GM12878 (cell line): ENCODE measurements around the gene FRAS1. TPM values are rescaled to one million over a fixed set of nuclear protein-coding genes. Genes with fewer than 3 reads are reported as not detected.
A peak's percentile ranks its signal among the peaks of the same experiment; 100 is the strongest.

ENCODE experiments used
- ATAC-seq: fragments of 200-7000 bp; cut with Tn5 transposase; 3 replicates; pipeline ENCODE4 v1.9.1; 2020; ENCODE audit warnings: mild to moderate bottlenecking, moderate library complexity
- BruUV-seq: library from RNA; stranded (reverse); fragments of 400-500 nt; replicated peaks from 2 replicates; lab custom pipeline; 2021; lab: Mats Ljungman, UMichigan
- CTCF ChIA-PET: fragments of 300-600 bp; sonication (Branson Sonifier 250); formaldehyde crosslinking; extraction: SDS; loops from one replicate; lab custom pipeline; 2021; ENCODE audit warnings: inconsistent platforms; lab: Yijun Ruan, JAX
- POLR2A ChIA-PET: fragments of 350-600 bp; formaldehyde crosslinking; extraction: SDS; loops from one replicate; lab custom pipeline; 2021; ENCODE audit warnings: inconsistent platforms; lab: Charles Lee
- RAD21 ChIA-PET: fragments of 300-600 bp; sonication (Branson Sonifier 250); formaldehyde crosslinking; loops from one replicate; lab custom pipeline; 2023; ENCODE audit warnings: antibody characterized with exemption; ENCODE audit not compliant: unreplicated experiment; lab: Charles Lee
- SMC1A ChIA-PET: fragments of 300-600 bp; sonication (Branson Sonifier 250); formaldehyde crosslinking; loops from one replicate; lab custom pipeline; 2023; ENCODE audit not compliant: unreplicated experiment, uncharacterized antibody; lab: Charles Lee
- DNase-seq: peaks from one replicate; pipeline ENCODE4 v3.0.0-alpha.2; 2011; ENCODE audit warnings: low read depth, low spot score
- FAIRE-seq: peaks from 3 replicates; lab custom pipeline; 2011; peaks lifted over from hg19 to GRCh38; lab: Jason Lieb, UNC
- H2AFZ ChIP-seq: 2 replicates; pipeline ENCODE4 v1.6.0; 2011; ENCODE audit warnings: low read depth, low read length, control low read depth; ENCODE audit not compliant: control insufficient read depth
- H3K27ac ChIP-seq: 2 replicates; pipeline ENCODE4 v1.5.1; 2011; ENCODE audit warnings: control low read depth; ENCODE audit not compliant: control insufficient read depth, insufficient read depth
- H3K27me3 ChIP-seq, 2 experiments: replicated peaks in 1 of 2; 2 replicates each; pipeline versions ENCODE4 v1.6.0 to v1.6.1; 2011; ENCODE audit warnings: low read length in 1 of 2; ENCODE audit not compliant: control insufficient read depth in 2 of 2, insufficient read depth in 2 of 2
- H3K36me3 ChIP-seq, 2 experiments: 2 replicates each; pipeline ENCODE4 v1.5.1; 2011; ENCODE audit warnings: low read length in 1 of 2; ENCODE audit not compliant: control insufficient read depth in 2 of 2, insufficient read depth in 2 of 2
- H3K4me1 ChIP-seq: 2 replicates; pipeline ENCODE4 v1.6.1; 2011; ENCODE audit warnings: mild to moderate bottlenecking, low read length, moderate library complexity, mixed read lengths; ENCODE audit not compliant: control insufficient read depth, insufficient read depth
- H3K4me2 ChIP-seq: 2 replicates; pipeline ENCODE4 v1.6.0; 2011; ENCODE audit warnings: control low read depth; ENCODE audit not compliant: control insufficient read depth, insufficient read depth
- H3K4me3 ChIP-seq: fragments of 200-600 bp; sonication (generic); 2 replicates; pipeline ENCODE4 v1.5.1; 2016
- H3K79me2 ChIP-seq: 2 replicates; pipeline ENCODE4 v1.6.0; 2011; ENCODE audit warnings: low read length; ENCODE audit not compliant: control insufficient read depth, insufficient read depth
- H3K9ac ChIP-seq: 2 replicates; pipeline ENCODE4 v1.8.0; 2011; ENCODE audit warnings: low read length, control low read depth, mixed read lengths; ENCODE audit not compliant: control insufficient read depth, insufficient read depth
- H3K9me3 ChIP-seq: replicated peaks from 3 replicates; pipeline ENCODE4 v1.5.1; 2011; ENCODE audit warnings: mild to moderate bottlenecking, low read length; ENCODE audit not compliant: control insufficient read depth, insufficient read depth
- H4K20me1 ChIP-seq: 2 replicates; pipeline ENCODE4 v1.6.0; 2011; ENCODE audit not compliant: control insufficient read depth, insufficient read depth
- ATF7 ChIP-seq: fragments of 450-650 bp; IDR thresholded peaks from 2 replicates; pipeline ENCODE4 v1.6.1; 2016; ENCODE audit warnings: low read depth, mild to moderate bottlenecking
- BCL11A ChIP-seq: IDR thresholded peaks from 2 replicates; pipeline ENCODE4 v1.6.1; 2011; ENCODE audit warnings: low read depth, low read length
- CBX5 ChIP-seq: sonication (generic); IDR thresholded peaks from 2 replicates; pipeline ENCODE4 v1.6.1; 2016; ENCODE audit warnings: low read depth, moderate library complexity, mild to moderate bottlenecking, inconsistent platforms
- EP300 ChIP-seq, 2 experiments: fragments of 150-350 bp in 1 of 2; IDR thresholded peaks; 2 replicates each; pipeline ENCODE4 v1.6.1; 2011 to 2012; ENCODE audit warnings: low read depth in 2 of 2, low read length in 2 of 2, borderline replicate concordance in 1 of 2, improper control_type of control experiment in 1 of 2, inconsistent platforms in 1 of 2; ENCODE audit not compliant: control insufficient read depth in 1 of 2
- GATAD2B ChIP-seq: fragments of 450-650 bp; conservative IDR thresholded peaks from 2 replicates; pipeline ENCODE4 v1.6.1; 2017; ENCODE audit warnings: low read depth, mild to moderate bottlenecking, moderate library complexity
- KAT2A ChIP-seq: conservative IDR thresholded peaks from 2 replicates; pipeline ENCODE4 v1.6.1; 2011; ENCODE audit warnings: low read depth, low read length; ENCODE audit not compliant: control insufficient read depth
- KDM1A ChIP-seq: fragments of 200-600 bp; sonication (generic); IDR thresholded peaks from 2 replicates; pipeline ENCODE4 v1.6.1; 2016; ENCODE audit warnings: borderline replicate concordance
- MTA2 ChIP-seq: fragments of 450-650 bp; IDR thresholded peaks from 2 replicates; pipeline ENCODE4 v1.6.1; 2016; ENCODE audit warnings: low read depth, mild to moderate bottlenecking, moderate library complexity
- MXI1 ChIP-seq: fragments of 150-350 bp; IDR thresholded peaks from 2 replicates; pipeline ENCODE4 v1.6.1; 2011; ENCODE audit warnings: low read depth, mild to moderate bottlenecking, inconsistent platforms, low read length, improper control_type of control experiment
- MYC ChIP-seq: IDR thresholded peaks from 2 replicates; pipeline ENCODE4 v1.6.1; 2011; ENCODE audit warnings: mild to moderate bottlenecking, low read length, moderate library complexity, inconsistent platforms; ENCODE audit not compliant: insufficient read depth, insufficient replicate concordance, insufficient read length, severe bottlenecking
- RBBP5 ChIP-seq: fragments of 200-600 bp; sonication (generic); conservative IDR thresholded peaks from 2 replicates; pipeline ENCODE4 v1.6.1; 2016
- SMC3 ChIP-seq: IDR thresholded peaks from 2 replicates; pipeline ENCODE4 v1.6.1; 2011; ENCODE audit warnings: low read length, improper control_type of control experiment, borderline replicate concordance
- ZNF24 ChIP-seq: fragments of 450-650 bp; IDR thresholded peaks from 2 replicates; pipeline ENCODE4 v1.6.1; 2017; ENCODE audit warnings: antibody characterized with exemption, mild to moderate bottlenecking
- WGBS: methylation state at CpG from one replicate; pipeline ENCODE4 v1.1.6; 2016; ENCODE audit warnings: low lambda C conversion rate; ENCODE audit not compliant: insufficient replicate concordance, insufficient coverage; ENCODE audit errors: missing lambda C conversion rate; 5-methylcytosine and 5-hydroxymethylcytosine counted together
- in situ Hi-C: fragments of 300-500 bp; cut with MboI; formaldehyde crosslinking; loops from 9 replicates; pipeline ENCODE4 v1.14.3; 2018; ENCODE audit warnings: mixed read lengths
- intact Hi-C: fragments of 100-400 bp; cut with micrococcal nuclease; formaldehyde crosslinking; loops from one replicate; pipeline ENCODE4 v1.14.2; 2022; ENCODE audit not compliant: unreplicated experiment
- polyA plus RNA-seq, 11 experiments: library from polyadenylated mRNA; depleted of rRNA in 4 of 11; unstranded in 6 of 11; stranded (reverse) in 5 of 11; fragments of >200 nt; fragmentation: Nextera tagmentation in 4 of 11; fragmentation: Illumina TruSeq in 1 of 11; extraction: Ambion mirVana in 4 of 11; extraction: Trizol in 1 of 11; gene quantifications; 1 replicate in 1 of 11; 2 replicates in 10 of 11; pipeline versions ENCODE4 v1.2.1 to v1.2.3, GENCODE V29; 2011 to 2016; ENCODE audit warnings: inconsistent platforms in 2 of 11, missing spikeins in 2 of 11, low read depth in 1 of 11
- total RNA-seq, 4 experiments: library from RNA; depleted of rRNA in 3 of 4; stranded (reverse); fragments of >200 nt in 3 of 4; fragmentation: Illumina TruSeq in 1 of 4; extraction: Trizol in 1 of 4; gene quantifications; 2 replicates each; pipeline versions ENCODE4 v1.2.1 to v1.2.3, GENCODE V29; 2013 to 2021
- TF ChIP-seq, protein P1 (sequence below): IDR thresholded peaks from 2 replicates; pipeline ENCODE4 v1.6.1; 2011; ENCODE audit warnings: low read depth, low read length, improper control_type of control experiment, borderline replicate concordance
- TF ChIP-seq, protein P2 (sequence below): IDR thresholded peaks from 2 replicates; pipeline ENCODE4 v1.6.1; 2011; ENCODE audit warnings: mild to moderate bottlenecking, low read depth, low read length, moderate library complexity; ENCODE audit not compliant: insufficient replicate concordance
- TF ChIP-seq, protein P3 (sequence below): fragments of 450-650 bp; IDR thresholded peaks from 2 replicates; pipeline ENCODE4 v1.6.1; 2017; ENCODE audit warnings: mild to moderate bottlenecking, moderate library complexity

The FRAS1 gene
- total and polyA plus RNA-seq, 10 of the 15 experiments (the other 5 are each of a cell fraction or from before 2014, with no cell fraction given) = 0.08 to 11.7 (median 0.20) TPM

DNA sequence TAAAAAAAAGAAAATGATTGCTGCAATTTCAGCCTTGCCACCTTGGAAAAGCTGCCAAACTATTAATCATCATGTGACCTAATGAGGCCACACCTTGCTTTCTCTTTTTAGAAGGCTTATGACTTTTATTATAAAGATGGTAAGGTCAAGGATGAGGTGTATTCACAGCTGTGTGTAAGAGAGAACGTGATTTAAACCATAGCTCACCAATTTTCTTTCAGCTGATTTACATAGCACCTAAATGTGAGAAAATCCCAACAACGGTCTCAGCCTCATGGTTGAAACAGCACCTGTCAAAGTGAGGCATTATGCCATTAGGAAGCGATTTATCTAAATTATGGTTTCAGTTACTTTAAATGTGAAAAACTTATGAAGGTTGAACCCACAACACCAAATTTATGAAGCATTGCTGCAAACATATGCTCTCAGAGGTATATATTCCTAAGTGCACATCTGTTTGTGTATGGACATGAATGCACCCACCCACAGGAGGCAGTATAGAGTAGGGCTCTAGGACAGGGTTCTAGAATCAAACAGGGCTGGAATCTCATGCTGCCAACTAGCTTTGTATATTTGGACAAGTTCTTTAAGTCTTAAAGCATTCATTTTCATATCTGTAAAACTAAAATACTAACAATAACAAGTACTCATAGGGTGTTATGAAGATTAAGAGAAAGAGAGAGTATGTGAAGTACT lies 535.1 kb downstream of the FRAS1 start:
- Histone ChIP-seq H2AFZ (no peak overlapping the region), H4K20me1 (no peaks in the 10 kb centered on the region), H3K27me3 (no peaks in the 10 kb centered on the region), H3K4me3 (no peak overlapping the region), H3K4me2 (no peak overlapping the region; the same call in 1 of the 2 replicates), H3K9me3 (no peaks in the 10 kb centered on the region), H3K27ac (no peak overlapping the region), H3K79me2 (no peaks in the 10 kb centered on the region), H3K4me1 (no peaks in the 10 kb centered on the region), H3K36me3 (no peaks in the 10 kb centered on the region), H3K9ac (no peak overlapping the region)
- ChIA-PET SMC1A (interaction anchor here (0.6 to 16.9 kb wide), 24 partner anchors 9 to 533 kb away, joined by 3 to 197 read pairs (median 5); no protein-coding TSS in a partner anchor), POLR2A (interaction anchor here (0.6 to 1.3 kb wide), 2 partner anchors 10 to 442 kb away, joined by 3 to 8 read pairs; no protein-coding TSS in a partner anchor), RAD21 (interaction anchor here (0.8 to 4.5 kb wide), 20 partner anchors 8 to 532 kb away, joined by 3 to 29 read pairs (median 4); partner anchors contain the start of gene ANXA3), CTCF (interaction anchor here (0.5 to 6.4 kb wide), 28 partner anchors 9 to 634 kb away, joined by 3 to 39 read pairs (median 5); no protein-coding TSS in a partner anchor)
- FAIRE-seq (peak; percentile 18), ATAC-seq (peak; percentile 70), DNase-seq (no peak)
- in situ Hi-C loops = no loop called here
- 0% methylated on average over 3 of the region's 3 CpGs for WGBS
- BruUV-seq = no TSS peak
- intact Hi-C loops = loop anchor here (10.0 kb wide), 1 partner anchor 537 kb away; the partner anchor contains the start of gene FRAS1
- TF ChIP-seq CBX5 (no peak), BCL11A (peak; percentile 25; the same call in 1 of the 2 replicates), EP300 (IDR thresholded peaks at IDR 0.05; ENCODE audit: borderline replicate concordance in 1 of 2, control insufficient read depth in 1 of 2, low read depth in 2 of 2, low read length in 2 of 2) (peak in 1 of 2 experiments; percentile 77; a peak in 2 of 4 replicates), SMC3 (peak; percentile 42; the same call in 1 of the 2 replicates), RBBP5 (no peak), MYC (no peak), ZNF24 (peak; percentile 43; the same call in 1 of the 2 replicates), KDM1A (no peak), GATAD2B (peak; percentile 63; the same call in 1 of the 2 replicates), MTA2 (peak; percentile 84), KAT2A (no peak), MXI1 (peak; percentile 51; the same call in 1 of the 2 replicates), ATF7 (peak; percentile 82)
- TF ChIP-seq, protein P1, sequence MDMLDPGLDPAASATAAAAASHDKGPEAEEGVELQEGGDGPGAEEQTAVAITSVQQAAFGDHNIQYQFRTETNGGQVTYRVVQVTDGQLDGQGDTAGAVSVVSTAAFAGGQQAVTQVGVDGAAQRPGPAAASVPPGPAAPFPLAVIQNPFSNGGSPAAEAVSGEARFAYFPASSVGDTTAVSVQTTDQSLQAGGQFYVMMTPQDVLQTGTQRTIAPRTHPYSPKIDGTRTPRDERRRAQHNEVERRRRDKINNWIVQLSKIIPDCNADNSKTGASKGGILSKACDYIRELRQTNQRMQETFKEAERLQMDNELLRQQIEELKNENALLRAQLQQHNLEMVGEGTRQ = no peak; the same call in 1 of the 2 replicates
- TF ChIP-seq, protein P2, sequence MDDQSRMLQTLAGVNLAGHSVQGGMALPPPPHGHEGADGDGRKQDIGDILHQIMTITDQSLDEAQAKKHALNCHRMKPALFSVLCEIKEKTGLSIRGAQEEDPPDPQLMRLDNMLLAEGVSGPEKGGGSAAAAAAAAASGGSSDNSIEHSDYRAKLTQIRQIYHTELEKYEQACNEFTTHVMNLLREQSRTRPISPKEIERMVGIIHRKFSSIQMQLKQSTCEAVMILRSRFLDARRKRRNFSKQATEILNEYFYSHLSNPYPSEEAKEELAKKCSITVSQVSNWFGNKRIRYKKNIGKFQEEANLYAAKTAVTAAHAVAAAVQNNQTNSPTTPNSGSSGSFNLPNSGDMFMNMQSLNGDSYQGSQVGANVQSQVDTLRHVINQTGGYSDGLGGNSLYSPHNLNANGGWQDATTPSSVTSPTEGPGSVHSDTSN = peak; percentile 69
- TF ChIP-seq, protein P3, sequence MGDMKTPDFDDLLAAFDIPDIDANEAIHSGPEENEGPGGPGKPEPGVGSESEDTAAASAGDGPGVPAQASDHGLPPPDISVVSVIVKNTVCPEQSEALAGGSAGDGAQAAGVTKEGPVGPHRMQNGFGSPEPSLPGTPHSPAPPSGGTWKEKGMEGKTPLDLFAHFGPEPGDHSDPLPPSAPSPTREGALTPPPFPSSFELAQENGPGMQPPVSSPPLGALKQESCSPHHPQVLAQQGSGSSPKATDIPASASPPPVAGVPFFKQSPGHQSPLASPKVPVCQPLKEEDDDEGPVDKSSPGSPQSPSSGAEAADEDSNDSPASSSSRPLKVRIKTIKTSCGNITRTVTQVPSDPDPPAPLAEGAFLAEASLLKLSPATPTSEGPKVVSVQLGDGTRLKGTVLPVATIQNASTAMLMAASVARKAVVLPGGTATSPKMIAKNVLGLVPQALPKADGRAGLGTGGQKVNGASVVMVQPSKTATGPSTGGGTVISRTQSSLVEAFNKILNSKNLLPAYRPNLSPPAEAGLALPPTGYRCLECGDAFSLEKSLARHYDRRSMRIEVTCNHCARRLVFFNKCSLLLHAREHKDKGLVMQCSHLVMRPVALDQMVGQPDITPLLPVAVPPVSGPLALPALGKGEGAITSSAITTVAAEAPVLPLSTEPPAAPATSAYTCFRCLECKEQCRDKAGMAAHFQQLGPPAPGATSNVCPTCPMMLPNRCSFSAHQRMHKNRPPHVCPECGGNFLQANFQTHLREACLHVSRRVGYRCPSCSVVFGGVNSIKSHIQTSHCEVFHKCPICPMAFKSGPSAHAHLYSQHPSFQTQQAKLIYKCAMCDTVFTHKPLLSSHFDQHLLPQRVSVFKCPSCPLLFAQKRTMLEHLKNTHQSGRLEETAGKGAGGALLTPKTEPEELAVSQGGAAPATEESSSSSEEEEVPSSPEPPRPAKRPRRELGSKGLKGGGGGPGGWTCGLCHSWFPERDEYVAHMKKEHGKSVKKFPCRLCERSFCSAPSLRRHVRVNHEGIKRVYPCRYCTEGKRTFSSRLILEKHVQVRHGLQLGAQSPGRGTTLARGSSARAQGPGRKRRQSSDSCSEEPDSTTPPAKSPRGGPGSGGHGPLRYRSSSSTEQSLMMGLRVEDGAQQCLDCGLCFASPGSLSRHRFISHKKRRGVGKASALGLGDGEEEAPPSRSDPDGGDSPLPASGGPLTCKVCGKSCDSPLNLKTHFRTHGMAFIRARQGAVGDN = 0 out of 2 replicates have a peak, but pooled peaks have one; percentile 40
